GM19043 (cell line): ENCODE results near the gene MTCL1.

Experiments used
- ATAC-seq: cut with Tn5 transposase; IDR thresholded peaks from one replicate; pipeline ENCODE4 v1.9.1; 2021; ENCODE audit warnings: low read depth; ENCODE audit not compliant: unreplicated experiment

MTCL1 gene

DNA sequence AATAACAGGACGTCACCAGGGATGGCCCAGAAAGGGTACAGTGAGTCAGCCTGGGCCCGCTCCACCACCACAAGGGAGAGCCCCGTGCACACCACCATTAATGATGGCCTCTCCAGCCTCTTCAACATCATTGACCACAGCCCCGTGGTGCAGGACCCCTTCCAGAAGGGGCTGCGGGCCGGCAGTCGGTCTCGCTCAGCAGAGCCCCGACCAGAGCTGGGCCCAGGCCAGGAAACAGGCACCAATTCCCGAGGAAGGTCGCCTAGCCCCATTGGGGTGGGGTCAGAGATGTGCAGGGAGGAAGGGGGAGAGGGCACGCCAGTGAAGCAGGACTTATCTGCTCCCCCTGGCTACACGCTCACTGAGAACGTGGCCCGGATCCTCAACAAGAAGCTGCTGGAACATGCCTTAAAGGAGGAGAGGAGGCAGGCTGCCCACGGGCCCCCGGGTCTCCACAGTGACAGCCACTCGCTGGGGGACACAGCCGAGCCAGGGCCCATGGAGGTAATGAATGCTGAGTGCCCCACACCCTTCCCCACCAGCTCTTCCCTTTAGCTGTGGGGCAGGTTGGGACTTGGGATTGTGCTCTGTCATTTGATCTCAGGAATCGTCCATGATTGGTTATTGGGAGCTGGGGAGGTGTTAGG is 120.5 kb downstream of the MTCL1 start:
- no peak for ATAC-seq

DNA sequence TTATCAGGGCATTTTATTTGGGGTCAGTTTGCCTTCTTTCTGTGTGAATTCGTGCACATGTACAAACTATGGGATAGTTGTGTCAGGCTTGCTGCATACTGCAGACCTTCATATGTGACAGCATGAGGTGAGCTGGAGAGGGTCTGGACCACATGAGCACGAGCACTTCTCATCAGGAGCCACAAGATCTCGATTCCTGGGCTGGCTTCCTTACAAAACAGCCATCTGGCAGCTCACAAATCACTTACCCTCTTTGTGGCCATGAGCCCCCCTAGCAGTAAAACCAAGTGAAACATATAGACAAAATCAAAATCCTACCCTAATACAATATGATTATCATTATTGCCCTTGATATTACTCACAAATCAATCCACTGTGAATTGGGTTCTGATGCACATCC is 121.2 kb downstream of the MTCL1 start:
- ATAC-seq, result no peak

DNA sequence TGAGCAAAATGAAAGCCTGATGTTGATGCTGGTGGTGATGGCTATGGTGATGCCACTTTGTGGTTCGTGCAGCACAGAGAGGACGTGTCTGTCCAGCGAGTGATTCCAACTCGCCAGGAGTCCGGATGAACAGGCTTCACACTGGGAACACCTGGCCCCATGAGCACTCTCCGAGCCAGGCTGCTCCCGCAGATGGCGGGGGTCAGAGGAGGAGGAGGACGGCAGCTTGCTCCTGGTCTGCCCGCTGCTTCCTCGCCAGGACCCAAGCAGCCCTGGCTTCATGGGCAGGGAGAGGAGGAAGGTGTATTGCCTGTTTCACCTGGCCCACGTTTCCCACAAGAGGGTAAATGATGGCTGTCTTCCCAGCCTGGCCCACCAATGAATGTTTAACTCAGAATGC is 121.6 kb downstream of the MTCL1 start:
- ATAC-seq, result no peak

DNA sequence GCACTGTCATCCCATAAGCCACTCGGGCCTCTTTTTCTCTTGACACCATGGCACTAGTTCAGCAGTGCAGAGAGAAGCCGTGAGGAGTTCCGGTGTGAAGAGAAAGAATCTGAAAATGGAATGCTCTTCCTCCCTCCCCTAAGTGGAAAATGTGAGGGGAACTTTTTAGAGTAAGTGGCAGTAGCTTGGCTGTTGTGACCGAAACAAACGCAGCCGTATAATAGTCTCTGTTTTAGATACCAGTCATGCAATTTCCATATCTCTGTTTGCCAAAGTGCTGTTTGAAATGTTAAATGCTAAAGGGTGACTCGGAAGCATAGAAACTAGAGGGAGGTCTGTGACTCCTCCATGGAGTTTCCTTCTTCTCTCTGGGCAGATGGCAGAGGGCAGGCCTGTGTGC is 122.9 kb downstream of the MTCL1 start:
- no peak for ATAC-seq

DNA sequence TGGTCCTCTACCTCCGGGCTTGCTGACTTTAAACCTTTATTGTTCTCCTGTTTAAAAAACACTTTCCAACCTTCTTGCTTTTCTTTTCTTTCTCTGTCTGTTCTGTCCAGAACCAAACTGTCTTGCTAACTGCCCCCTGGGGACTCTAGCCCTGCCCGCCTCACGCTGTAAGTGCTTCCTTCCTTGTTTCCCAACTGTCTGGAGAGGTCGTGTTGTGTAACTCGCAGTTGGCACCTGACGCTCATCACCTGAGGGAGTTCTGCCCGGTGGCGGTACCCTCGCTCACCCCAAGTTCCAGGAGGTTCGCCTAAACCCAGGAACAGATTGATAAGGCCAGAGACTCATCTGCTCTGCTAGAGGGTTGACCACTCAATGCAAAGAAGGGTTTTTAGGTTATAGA is 123.4 kb downstream of the MTCL1 start:
- ATAC-seq, result no peak

DNA sequence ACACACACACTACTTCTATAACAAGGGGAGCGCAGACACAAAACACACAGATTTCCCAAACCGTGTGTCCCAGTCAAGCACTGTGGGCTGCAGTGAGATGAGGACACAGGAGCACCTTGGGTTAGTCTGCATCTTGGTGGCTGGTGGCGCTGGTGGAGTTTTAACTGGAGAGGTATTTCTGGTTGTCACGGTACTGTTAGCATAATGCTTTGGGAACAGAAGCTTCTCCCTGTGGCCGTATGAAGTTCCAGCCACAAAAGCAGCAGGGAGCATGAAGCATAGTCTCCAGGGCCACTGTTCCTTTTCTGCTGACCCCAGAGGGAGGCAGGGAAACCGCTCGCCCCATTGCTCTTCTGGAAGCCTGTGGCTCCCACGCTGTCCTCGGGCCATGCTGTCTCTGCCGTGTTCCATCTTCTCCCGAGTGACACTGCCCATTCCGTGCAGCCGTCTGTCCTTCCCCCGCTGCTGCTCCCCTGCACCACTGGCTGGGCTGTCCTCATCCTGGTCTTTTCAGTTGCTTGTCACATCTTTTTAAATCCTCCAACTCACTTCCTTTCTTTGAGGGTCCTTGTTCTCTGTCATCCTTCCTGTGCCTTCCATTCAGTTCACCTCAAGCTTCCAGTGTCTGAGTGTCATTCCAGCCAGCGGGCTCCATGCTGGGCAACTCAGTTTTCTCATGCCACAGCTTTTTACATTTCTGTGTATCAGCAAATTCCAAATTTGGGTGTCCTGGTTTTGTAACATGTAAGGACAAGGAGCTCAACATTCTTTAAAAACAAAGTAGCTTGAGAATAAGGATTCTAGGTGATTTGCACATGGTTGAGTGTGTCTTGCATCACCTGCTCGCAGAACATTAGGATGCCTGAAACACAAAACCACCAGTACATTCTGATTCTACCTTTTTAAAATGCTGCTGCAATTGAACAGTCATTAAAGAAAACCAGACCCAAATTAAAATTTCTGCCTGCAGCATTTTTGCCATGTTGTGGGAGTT is 125.0 kb downstream of the MTCL1 start:
- ATAC-seq, result no peak

DNA sequence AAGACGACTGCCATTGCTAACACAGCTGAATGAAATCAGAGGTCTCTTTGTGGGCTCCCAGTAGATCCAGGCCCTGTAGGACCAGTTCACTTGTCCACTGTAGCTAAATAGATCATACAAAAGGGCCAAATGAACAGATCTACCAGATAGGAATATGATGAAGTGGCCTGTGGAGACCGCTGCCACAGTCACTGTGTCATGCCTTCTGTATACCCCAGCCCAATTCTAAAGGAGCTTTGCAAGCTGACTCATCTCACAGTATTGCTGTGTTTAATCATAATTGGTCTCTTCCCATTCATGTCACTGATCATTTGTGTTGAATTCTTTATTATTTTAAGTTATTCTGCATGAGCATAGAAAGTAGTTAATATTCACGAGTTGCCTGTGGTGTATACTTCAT is 125.8 kb downstream of the MTCL1 start:
- ATAC-seq, result no peak

DNA sequence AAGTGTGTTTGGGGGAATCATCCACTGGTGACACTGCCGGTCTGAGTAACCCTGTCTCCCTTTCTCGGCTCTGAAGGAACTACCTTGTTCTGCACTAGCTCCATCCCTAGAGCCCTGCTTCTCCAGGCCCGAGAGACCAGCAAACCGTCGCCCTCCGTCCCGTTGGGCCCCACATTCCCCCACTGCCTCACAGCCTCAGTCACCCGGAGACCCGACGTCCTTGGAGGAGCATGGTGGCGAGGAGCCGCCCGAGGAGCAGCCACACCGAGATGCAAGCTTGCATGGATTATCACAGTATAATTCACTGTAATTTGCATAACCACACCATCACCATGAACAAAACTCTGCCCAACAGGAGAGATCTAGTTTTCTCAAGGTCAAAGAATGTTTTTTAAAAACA is 126.2 kb downstream of the MTCL1 start:
- no peak for ATAC-seq

DNA sequence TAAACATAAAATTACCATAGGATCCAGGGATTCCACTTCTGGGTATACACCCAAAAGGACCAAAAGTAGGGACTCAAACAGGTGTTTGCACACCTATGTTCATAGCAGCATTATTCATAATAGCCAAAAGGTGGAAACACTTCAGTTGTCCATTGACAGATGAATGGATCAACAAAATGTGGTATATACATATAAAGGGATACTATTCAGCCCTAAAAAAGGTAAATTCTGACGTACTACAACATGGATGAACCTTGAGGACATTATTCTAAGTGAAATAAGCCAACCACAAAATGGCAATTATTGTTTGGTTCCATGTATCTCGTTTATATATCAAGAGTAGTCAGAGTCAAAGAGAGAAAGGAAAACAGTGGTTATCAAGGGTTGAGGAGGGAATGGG is 128.1 kb downstream of the MTCL1 start:
- no peak for ATAC-seq

DNA sequence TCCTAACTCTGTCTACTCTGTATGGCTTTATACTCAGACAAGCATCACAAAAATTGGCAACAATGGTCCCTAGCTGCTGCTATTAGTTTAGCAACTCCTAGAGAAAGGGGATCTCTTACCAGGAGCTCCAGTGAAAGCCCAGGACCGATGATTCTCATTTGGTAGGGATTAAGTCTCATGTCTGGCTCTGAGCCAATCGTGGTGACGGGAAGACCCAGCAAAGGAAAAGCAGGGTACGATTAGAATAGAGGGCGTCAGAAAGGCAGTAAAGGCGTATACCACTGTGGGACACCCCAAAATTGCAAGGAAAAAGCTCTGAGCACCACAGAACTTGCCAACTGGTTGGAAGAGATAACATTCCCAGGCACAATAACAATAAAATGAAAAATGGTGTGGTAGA is 129.5 kb downstream of the MTCL1 start:
- no peak for ATAC-seq

DNA sequence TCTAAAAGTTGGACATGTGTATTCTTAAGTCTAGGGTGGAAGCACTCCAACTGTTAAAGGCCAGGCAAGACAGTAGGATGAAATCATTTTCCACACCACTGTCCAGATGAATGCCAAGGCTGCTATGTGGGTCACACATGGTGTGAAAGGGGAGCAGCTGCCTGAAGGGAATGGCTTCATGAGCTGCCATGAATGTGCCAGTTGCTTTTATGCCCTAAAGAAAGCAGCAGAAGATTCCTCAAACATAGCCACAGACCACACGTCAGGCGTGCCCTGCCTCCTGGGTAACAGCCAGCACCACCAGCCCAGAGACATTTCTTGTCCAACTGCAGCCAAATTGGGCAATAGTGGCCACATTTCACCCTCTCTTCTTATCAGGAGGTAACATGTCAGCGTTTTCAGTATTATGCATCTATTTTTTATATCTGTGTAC is 130.2 kb downstream of the MTCL1 start:
- ATAC-seq, result no peak

DNA sequence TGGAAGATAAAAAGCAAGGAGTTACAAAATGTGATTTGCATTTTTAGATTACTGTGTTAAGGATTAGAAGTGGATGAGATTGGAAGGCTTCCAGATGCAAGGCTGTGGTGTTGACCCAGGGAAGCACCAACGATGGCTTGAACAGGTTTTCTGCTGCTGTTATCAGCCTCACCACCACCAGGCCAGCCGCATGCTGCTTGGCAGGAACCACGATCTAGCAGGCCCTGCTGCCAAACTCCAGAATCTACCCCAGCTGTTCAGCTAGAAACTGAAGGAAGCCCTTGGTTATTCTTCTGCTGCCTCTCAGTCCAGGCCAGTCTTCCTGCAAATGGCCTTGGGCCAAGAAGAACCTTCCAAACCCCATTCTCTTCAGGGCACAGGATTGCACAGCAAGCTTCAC is 133.9 kb downstream of the MTCL1 start:
- no peak for ATAC-seq

DNA sequence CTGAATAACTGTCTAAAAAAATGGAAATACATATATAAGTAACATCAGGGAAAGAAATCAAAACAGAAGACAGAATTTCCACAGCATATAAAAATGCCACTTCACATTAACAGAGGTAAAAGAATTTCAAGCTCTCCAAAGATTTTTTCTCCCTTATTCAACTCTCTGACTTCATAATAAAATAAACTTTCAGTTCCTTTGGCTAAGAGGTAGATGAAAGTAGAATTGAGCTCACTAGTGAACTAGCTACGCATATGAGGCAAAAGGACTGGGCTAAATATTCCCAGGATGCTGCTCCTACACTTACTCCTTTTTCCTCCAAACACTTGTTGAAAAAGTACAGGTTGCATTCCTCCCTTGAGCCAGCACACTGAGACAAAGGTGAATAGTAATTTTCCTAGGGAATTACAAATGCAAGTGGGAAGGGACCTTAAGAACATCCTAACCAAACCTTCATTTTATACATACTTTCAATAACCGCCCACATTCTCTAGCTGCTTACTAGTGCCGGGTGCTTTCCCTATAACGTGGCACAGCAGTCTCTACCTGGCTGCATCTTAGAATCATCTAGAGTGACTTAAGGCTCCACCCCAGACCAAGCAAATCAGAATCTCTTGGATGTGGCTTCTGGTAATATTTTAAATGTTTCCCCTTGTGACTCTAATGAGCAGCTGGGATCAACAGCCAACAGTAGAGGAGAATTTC is 136.6 kb downstream of the MTCL1 start:
- no peak for ATAC-seq

DNA sequence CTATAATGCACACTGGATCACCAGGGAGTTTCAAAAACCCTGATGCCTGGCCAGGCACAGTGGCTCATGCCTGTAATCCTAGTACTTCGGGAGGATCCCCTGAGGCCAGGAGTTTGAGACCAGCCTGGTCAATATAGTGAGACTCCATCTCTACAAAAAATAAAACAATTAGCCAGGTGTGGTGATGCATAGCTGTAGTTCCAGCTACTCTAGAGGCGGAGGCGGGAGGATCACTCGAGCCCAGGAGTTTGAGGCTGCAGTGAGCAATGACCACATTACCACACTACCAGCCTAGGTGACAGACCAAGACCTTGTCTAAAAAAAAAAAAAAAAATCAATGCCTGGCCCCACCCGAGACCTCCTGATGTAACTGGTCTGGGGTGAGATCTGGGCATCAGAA is 137.2 kb downstream of the MTCL1 start:
- no peak for ATAC-seq

DNA sequence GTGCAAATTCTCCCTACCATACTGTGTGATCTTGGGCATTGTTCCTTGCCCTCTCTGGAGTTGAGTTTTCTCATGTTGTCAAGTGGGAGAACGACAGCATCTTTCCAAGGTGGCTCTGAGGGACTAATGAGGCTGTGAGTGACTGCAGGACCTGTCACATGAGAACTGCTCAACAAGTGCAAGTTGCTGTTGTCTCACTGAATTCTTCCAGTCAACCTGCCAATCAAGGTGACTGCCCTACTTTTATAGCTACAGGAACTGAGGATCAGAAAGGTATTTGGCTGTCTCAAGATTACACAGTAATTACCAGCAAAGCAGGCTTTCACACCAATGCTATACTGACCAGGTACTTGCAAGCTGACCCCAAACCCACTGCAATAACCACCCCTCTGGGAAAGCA is 137.6 kb downstream of the MTCL1 start:
- no peak for ATAC-seq

DNA sequence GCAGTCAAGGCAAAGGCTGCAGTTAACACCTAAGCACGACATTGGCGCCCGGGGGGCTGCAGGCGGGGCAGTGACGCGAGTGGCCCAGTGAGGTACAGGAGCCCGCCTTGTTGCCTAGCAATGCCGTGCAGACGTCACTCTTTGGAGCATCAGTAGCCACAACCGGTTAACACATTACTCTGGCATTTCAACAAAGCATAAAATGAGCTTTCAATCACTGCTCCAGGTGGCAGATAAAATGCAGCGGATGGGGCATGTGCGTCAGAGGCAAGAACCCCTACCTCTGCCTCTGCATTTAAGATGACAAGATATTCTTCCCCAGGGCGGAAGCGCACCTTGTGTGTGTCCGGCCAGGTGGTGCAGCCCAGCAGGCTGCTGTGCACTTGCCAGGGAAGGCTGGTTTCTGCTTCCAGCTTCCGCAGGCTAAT is 139.4 kb downstream of the MTCL1 start:
- ATAC-seq, result no peak

DNA sequence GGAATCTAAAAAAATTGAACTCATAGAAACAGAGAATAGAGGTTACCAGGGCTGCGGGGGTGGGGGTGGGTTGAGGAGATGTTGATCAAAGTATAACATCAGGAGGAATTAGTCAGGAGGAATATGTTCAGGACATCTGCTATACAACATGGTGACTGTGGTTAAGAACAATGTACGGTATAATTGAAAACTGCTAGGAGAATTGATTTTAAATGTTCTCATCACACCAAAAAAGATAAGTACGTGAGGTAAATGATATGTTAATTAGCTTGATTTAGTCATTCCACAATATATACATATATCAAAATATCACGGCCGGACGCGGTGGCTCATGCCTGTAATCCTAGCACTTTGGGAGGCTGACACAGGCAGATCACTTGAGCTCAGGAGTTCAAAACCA is 140.2 kb downstream of the MTCL1 start:
- no peak for ATAC-seq

DNA sequence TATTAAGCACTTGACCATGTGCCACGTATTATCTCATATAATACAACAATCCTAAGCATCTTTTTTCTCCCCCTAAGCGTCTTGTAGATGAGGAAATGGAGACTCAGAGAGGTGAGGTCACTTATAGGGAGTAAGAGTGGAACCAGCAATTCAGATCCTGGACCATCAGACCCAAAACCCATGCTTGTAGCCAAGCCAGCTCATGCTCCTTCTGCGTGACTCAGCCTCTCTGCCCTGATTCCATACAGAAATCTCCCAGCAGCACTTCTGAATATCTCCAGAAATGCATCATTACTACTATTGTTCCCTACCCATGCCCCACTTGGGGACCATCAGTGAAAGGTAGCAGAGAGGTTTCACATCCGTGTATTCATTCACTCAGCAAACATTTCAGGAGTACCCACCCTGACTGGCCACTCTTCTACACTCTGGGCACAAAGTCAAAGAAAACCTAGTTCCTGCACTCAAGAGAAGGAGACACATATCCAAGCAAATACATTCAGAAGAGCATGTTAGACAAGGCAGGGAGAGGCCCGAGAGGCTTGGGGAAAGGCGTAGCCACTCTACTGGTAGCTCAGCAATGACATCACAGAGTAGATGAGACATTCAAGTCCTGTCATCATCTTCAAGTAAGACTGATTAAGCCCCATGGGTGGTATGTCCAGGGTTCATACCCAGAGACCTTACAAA is 141.9 kb downstream of the MTCL1 start:
- ATAC-seq, result no peak

DNA sequence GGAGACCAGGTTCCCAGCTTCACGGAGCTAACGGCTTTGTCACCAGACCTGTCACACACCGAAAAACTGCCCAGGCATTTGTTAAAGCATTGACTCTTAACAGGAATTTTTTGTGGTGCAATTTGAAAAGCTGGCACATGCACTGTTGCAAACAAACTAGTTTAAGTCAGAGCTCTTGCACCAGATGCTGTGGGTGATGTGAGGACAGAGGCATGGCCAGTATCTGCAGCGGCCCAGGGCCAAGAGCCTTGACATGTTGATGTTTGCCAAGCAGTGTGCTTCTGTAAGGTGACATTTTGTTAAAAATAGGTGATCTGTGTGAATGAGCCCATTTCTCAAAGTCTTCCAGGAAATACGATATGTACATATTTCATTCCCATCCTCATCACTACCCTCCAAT is 142.5 kb downstream of the MTCL1 start:
- ATAC-seq, result no peak

DNA sequence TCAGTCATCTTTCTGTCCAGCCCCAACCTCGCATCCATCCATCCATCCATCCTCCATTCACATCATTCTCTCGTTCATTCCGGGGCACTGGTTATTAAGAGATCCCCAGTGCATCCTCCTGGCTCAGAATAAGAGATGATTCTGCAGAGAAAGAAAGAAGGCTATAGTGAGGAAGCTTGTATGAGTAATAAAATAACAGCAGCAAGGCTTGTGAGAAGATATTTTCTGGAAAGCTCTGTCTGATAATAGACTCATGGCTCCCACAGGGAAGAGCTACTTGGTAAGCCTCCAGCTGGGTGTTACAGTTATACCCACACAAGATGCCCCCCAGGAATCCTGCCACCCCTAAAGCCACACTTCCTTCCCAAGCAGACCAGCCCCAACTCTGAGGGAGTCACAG is 143.2 kb downstream of the MTCL1 start:
- ATAC-seq, result no peak

DNA sequence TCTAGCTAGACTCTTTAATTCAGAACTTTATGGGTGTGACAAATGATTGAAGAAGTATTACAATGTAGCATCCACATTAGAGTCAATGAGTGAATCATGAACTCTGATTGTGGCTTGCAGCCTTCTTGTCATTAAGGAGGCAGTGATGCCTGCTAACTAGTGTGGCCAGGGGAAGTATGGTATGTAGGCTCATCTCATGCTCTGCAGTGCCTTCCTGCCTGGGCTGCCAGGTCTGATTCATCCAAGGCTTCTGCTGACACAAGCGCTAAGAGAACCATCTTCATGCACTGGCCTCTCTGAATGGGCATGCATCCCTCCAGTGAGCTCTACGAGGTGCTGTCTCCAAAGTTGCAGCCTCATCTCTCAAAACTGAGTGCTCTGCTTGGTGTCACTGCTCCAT is 144.3 kb downstream of the MTCL1 start:
- ATAC-seq, result no peak
